Nephron progenitor cell (in vitro differentiated cells): ENCODE data around the gene MCF2L.

Experiments used
- DNase-seq: peaks from one replicate; pipeline ENCODE4 v3.0.0; 2021
- H3K27ac Mint-ChIP-seq: 2 replicates; pipeline ENCODE4 v1.8.0; 2021; ENCODE audit warnings: mild to moderate bottlenecking, moderate library complexity, mixed read lengths
- H3K27me3 Mint-ChIP-seq: 2 replicates; pipeline ENCODE4 v1.8.0; 2021; ENCODE audit warnings: mild to moderate bottlenecking, low read depth, mixed read lengths; ENCODE audit not compliant: poor library complexity
- H3K36me3 Mint-ChIP-seq: 2 replicates; pipeline ENCODE4 v1.8.0; 2021; ENCODE audit warnings: low read depth, mixed read lengths
- H3K4me1 Mint-ChIP-seq: 2 replicates; pipeline ENCODE4 v1.8.0; 2021; ENCODE audit warnings: mixed read lengths
- H3K4me3 Mint-ChIP-seq: 2 replicates; pipeline ENCODE4 v1.8.0; 2021; ENCODE audit warnings: mild to moderate bottlenecking, moderate library complexity, mixed read lengths
- H3K9me3 Mint-ChIP-seq: 2 replicates; pipeline ENCODE4 v1.8.0; 2021; ENCODE audit warnings: mild to moderate bottlenecking, moderate library complexity, mixed read lengths
- TF ChIP-seq, protein P1 (sequence below): fragments of 200-600 bp; sonication (generic); IDR thresholded peaks from 2 replicates; pipeline ENCODE4 v1.5.0; 2021; ENCODE audit warnings: antibody characterized with exemption

The MCF2L gene

GRCh38 chr13:113093580-113094409 lies 124.8 kb downstream of the MCF2L start:
- no peak for DNase-seq
- H3K9me3 Mint-ChIP-seq, result no peaks in the 10 kb centered on the region
- peaks cover 8% of the 10 kb centered on the region for H3K27me3 Mint-ChIP-seq
- H3K36me3 Mint-ChIP-seq, result peaks cover 10% of the 10 kb centered on the region
- H3K27ac Mint-ChIP-seq, result no peak overlapping the region
- peaks cover 26% of the 10 kb centered on the region for H3K4me1 Mint-ChIP-seq
- no peak overlapping the region for H3K4me3 Mint-ChIP-seq
- TF ChIP-seq, protein P1, sequence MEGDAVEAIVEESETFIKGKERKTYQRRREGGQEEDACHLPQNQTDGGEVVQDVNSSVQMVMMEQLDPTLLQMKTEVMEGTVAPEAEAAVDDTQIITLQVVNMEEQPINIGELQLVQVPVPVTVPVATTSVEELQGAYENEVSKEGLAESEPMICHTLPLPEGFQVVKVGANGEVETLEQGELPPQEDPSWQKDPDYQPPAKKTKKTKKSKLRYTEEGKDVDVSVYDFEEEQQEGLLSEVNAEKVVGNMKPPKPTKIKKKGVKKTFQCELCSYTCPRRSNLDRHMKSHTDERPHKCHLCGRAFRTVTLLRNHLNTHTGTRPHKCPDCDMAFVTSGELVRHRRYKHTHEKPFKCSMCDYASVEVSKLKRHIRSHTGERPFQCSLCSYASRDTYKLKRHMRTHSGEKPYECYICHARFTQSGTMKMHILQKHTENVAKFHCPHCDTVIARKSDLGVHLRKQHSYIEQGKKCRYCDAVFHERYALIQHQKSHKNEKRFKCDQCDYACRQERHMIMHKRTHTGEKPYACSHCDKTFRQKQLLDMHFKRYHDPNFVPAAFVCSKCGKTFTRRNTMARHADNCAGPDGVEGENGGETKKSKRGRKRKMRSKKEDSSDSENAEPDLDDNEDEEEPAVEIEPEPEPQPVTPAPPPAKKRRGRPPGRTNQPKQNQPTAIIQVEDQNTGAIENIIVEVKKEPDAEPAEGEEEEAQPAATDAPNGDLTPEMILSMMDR, result no peak

GRCh38 chr13:113094410-113094800 lies 125.4 kb downstream of the MCF2L start:
- DNase-seq, result no peak
- Mint-ChIP-seq H3K27ac (no peak overlapping the region), H3K4me3 (no peak overlapping the region), H3K9me3 (no peaks in the 10 kb centered on the region), H3K4me1 (peaks cover 22% of the 10 kb centered on the region), H3K27me3 (peaks cover 7% of the 10 kb centered on the region), H3K36me3 (peaks cover 7% of the 10 kb centered on the region)
- TF ChIP-seq, protein P1, result no peak

- H3K4me3 Mint-ChIP-seq, result no peak overlapping the region
Observed at GRCh38 chr13:113095146-113096051, 126.4 kb downstream of the MCF2L start.

DNA sequence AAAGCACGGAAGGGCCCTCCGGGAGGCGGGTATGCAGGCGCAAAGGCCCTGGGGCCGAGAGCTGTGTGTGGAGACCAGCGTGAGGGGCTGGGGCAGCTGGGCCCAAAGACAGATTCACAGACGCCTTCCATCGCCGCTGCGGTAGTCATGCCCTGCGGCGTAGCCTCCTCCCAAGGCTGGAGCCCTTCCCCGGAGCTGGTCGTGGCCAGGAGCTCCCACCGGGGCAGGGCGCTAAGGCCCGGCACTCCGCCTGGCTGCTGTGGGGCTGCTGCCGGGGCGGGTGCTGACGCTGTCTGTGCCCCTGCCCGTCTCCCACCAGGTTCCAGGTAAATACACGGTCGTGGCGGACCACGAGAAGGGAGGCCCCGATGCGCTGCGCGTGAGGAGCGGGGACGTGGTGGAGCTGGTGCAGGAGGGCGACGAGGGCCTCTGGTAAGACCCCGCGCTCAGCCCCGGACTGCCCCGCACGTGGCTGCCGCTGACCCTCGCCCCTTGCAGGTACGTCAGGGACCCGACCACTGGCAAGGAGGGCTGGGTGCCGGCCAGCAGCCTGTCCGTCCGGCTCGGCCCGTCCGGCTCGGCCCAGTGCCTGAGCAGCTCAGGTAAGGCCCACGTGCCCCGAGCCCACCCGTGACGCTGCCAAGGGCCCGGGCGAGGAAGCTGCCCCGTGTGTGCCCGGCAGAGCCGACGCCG lies 127.2 kb downstream of the MCF2L start:
- H3K4me1 Mint-ChIP-seq, result peaks cover 4% of the 10 kb centered on the region
- no peak overlapping the region for H3K4me3 Mint-ChIP-seq
- H3K27me3 Mint-ChIP-seq, result peaks cover 11% of the 10 kb centered on the region
- no peaks in the 10 kb centered on the region for H3K9me3 Mint-ChIP-seq
- TF ChIP-seq, protein P1, result no peak
- peaks cover 7% of the 10 kb centered on the region for H3K36me3 Mint-ChIP-seq
- no peak for DNase-seq
- H3K27ac Mint-ChIP-seq, result no peak overlapping the region

More at GRCh38 chr13:113095146-113096051, 126.4 kb downstream of the MCF2L start:
- TF ChIP-seq, protein P1, result no peak
- Mint-ChIP-seq H3K4me1 (peaks cover 12% of the 10 kb centered on the region), H3K9me3 (no peaks in the 10 kb centered on the region), H3K36me3 (peaks cover 7% of the 10 kb centered on the region), H3K27me3 (peaks cover 8% of the 10 kb centered on the region), H3K27ac (no peak overlapping the region)
- DNase-seq, result no peak

DNA sequence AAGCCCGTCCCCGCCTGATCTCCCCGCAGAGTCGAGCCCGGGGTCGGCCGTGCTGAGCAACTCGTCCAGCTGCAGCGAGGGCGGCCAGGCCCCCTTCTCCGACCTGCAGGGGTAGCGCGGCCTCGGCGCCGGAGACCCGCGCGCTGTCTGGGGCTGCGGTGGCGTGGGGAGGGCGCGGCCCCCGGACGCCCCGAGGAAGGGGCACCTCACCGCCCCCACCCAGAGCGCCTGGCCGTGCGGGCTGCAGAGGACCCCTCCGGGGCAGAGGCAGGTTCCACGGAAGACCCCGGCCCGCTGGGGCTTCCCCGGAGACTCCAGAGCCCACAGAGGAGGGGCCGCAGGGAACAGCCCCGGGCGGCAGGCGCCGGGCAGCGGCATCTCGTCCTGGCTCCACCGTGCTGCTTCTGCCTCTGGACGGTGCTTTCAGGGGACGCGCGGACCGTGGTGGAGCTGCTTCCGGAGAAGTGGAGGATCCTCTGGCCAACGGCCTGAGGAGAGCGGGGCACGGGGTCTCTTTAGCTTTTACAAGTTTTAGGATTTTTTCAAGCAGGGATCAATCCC lies 127.8 kb downstream of the MCF2L start:
- Mint-ChIP-seq H3K36me3 (peaks cover 7% of the 10 kb centered on the region), H3K4me3 (no peak overlapping the region), H3K4me1 (peaks cover 3% of the 10 kb centered on the region), H3K27ac (no peak overlapping the region), H3K27me3 (peaks cover 11% of the 10 kb centered on the region), H3K9me3 (no peaks in the 10 kb centered on the region)
- TF ChIP-seq, protein P1, result no peak
- DNase-seq, result no peak
